ENCODE measurements around the gene SHD. TPM values are rescaled to one million over a fixed set of nuclear protein-coding genes. Genes with fewer than 3 reads are reported as not detected.
A peak's percentile ranks its signal among the peaks of the same experiment; 100 is the strongest.

SHD gene
- total and polyA plus RNA-seq, 2 experiments from 2014 or later, result 1.8 to 8.0 TPM

DNA sequence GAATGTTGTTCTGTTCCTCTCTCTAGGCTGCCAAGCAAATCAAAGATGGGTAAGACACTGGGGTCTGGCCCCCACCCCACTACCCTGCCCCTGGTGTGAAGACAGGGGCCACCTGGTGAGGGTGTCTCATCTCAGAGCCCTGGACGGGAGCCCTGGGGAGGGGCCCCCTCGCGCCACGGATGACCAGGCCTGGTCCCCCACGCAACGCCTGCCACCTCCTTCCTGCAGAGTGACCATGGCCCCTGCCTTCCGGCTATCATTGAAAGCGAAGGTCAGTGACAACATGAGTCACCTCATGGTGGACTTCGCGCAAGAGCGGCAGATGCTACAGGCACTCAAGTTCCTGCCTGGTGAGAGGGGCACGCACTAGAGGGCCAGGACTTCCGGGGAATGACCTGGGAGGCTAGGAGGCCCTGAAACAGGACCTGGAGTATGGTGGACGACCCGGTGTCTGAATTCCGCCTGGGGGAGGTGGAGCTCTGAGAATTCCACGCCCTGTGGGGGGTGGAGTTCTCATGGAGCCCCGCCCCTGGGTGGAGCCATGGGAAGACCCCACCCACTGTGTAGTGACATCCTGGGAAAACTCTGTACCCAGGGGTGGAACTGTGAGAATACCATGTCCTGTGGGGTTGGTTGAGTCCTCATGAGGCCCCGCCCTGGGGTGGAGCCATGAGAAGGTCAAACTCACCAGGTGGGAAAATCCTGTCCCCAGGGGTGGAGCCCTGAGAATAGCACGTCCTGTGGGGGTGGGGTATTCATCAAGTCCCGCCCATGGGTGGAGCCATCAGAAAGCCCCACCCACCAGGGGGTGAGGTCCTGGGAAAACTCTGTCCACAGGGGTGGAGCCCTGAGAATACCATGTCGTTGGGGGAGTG is 31.4 kb downstream of the SHD start:
- no peak overlapping the region for H2AFZ ChIP-seq
- H3K9me2 ChIP-seq (ENCODE audit: insufficient read depth), result no peaks in the 10 kb centered on the region
- Mint-ChIP-seq H3K36me3 (ENCODE audit: low read depth) (peaks cover 76% of the 10 kb centered on the region), H3K4me1 (no peaks in the 10 kb centered on the region), H3K9me3 (no peaks in the 10 kb centered on the region; the same call in 2 of the 3 replicates), H3K4me3 (no peak overlapping the region), H3K27me3 (ENCODE audit: insufficient read depth, low read depth, poor library complexity) (peaks cover 6% of the 10 kb centered on the region), H3K27ac (no peak overlapping the region)
- DNase-seq (ENCODE audit: low spot score) (peak; percentile 80), ATAC-seq (peak; percentile 81)
- H3K79me2 ChIP-seq (replicated peaks; ENCODE audit: insufficient read depth), result no peaks in the 10 kb centered on the region
- H3K27ac ChIP-seq (ENCODE audit: low read depth), result peak overlapping the region; percentile 45; the same call in 1 of the 2 replicates
- H3K36me3 ChIP-seq (ENCODE audit: insufficient read depth), result peaks cover 11% of the 10 kb centered on the region; the same call in 1 of the 2 replicates
- H3F3A ChIP-seq (replicated peaks; ENCODE audit: low read depth), result peaks cover 3% of the 10 kb centered on the region; the same call in 1 of the 2 replicates
- no peak overlapping the region for H3K4me2 ChIP-seq
- no peaks in the 10 kb centered on the region for H4K20me1 ChIP-seq (replicated peaks; ENCODE audit: insufficient read depth)
- no peaks in the 10 kb centered on the region for H3K4me1 ChIP-seq (ENCODE audit: insufficient read depth)
- H3K4me3 ChIP-seq, result no peak overlapping the region
- TF ChIP-seq EZH2phosphoT487 (IDR thresholded peaks at IDR 0.05; ENCODE audit: unreplicated experiment) (no peak), CREB1 (CRISPR knock-in tag; IDR thresholded peaks at IDR 0.05; ENCODE audit: low read depth) (no peak), ETS1 (IDR thresholded peaks at IDR 0.05) (no peak), STAT1 (IDR thresholded peaks at IDR 0.05; ENCODE audit: unreplicated experiment) (no peak), EZH2 (IDR thresholded peaks at IDR 0.05; ENCODE audit: low read depth, unreplicated experiment) (no peak), ZNF114 (CRISPR knock-in tag; IDR thresholded peaks at IDR 0.05) (no peak), JUNB (IDR thresholded peaks at IDR 0.05; ENCODE audit: unreplicated experiment) (no peak), POLR2AphosphoS5 (IDR thresholded peaks at IDR 0.05; ENCODE audit: low read depth) (no peak), NANOG (IDR thresholded peaks at IDR 0.05; ENCODE audit: borderline replicate concordance) (no peak)
- TF ChIP-seq, protein P1, sequence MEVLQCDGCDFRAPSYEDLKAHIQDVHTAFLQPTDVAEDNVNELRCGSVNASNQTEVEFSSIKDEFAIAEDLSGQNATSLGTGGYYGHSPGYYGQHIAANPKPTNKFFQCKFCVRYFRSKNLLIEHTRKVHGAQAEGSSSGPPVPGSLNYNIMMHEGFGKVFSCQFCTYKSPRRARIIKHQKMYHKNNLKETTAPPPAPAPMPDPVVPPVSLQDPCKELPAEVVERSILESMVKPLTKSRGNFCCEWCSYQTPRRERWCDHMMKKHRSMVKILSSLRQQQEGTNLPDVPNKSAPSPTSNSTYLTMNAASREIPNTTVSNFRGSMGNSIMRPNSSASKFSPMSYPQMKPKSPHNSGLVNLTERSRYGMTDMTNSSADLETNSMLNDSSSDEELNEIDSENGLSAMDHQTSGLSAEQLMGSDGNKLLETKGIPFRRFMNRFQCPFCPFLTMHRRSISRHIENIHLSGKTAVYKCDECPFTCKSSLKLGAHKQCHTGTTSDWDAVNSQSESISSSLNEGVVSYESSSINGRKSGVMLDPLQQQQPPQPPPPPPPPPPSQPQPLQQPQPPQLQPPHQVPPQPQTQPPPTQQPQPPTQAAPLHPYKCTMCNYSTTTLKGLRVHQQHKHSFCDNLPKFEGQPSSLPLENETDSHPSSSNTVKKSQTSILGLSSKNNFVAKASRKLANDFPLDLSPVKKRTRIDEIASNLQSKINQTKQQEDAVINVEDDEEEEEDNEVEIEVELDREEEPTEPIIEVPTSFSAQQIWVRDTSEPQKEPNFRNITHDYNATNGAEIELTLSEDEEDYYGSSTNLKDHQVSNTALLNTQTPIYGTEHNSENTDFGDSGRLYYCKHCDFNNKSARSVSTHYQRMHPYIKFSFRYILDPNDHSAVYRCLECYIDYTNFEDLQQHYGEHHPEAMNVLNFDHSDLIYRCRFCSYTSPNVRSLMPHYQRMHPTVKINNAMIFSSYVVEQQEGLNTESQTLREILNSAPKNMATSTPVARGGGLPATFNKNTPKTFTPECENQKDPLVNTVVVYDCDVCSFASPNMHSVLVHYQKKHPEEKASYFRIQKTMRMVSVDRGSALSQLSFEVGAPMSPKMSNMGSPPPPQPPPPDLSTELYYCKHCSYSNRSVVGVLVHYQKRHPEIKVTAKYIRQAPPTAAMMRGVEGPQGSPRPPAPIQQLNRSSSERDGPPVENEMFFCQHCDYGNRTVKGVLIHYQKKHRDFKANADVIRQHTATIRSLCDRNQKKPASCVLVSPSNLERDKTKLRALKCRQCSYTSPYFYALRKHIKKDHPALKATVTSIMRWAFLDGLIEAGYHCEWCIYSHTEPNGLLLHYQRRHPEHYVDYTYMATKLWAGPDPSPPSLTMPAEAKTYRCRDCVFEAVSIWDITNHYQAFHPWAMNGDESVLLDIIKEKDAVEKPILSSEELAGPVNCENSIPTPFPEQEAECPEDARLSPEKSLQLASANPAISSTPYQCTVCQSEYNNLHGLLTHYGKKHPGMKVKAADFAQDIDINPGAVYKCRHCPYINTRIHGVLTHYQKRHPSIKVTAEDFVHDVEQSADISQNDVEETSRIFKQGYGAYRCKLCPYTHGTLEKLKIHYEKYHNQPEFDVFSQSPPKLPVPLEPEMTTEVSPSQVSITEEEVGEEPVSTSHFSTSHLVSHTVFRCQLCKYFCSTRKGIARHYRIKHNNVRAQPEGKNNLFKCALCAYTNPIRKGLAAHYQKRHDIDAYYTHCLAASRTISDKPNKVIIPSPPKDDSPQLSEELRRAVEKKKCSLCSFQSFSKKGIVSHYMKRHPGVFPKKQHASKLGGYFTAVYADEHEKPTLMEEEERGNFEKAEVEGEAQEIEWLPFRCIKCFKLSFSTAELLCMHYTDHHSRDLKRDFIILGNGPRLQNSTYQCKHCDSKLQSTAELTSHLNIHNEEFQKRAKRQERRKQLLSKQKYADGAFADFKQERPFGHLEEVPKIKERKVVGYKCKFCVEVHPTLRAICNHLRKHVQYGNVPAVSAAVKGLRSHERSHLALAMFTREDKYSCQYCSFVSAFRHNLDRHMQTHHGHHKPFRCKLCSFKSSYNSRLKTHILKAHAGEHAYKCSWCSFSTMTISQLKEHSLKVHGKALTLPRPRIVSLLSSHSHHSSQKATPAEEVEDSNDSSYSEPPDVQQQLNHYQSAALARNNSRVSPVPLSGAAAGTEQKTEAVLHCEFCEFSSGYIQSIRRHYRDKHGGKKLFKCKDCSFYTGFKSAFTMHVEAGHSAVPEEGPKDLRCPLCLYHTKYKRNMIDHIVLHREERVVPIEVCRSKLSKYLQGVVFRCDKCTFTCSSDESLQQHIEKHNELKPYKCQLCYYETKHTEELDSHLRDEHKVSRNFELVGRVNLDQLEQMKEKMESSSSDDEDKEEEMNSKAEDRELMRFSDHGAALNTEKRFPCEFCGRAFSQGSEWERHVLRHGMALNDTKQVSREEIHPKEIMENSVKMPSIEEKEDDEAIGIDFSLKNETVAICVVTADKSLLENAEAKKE (CRISPR knock-in tag; IDR thresholded peaks at IDR 0.05), result no peak
- TF ChIP-seq, protein P2, sequence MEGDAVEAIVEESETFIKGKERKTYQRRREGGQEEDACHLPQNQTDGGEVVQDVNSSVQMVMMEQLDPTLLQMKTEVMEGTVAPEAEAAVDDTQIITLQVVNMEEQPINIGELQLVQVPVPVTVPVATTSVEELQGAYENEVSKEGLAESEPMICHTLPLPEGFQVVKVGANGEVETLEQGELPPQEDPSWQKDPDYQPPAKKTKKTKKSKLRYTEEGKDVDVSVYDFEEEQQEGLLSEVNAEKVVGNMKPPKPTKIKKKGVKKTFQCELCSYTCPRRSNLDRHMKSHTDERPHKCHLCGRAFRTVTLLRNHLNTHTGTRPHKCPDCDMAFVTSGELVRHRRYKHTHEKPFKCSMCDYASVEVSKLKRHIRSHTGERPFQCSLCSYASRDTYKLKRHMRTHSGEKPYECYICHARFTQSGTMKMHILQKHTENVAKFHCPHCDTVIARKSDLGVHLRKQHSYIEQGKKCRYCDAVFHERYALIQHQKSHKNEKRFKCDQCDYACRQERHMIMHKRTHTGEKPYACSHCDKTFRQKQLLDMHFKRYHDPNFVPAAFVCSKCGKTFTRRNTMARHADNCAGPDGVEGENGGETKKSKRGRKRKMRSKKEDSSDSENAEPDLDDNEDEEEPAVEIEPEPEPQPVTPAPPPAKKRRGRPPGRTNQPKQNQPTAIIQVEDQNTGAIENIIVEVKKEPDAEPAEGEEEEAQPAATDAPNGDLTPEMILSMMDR (conservative IDR thresholded peaks at IDR 0.05; ENCODE audit: low read depth in 2 of 2), result no peak
- TF ChIP-seq, protein P3, sequence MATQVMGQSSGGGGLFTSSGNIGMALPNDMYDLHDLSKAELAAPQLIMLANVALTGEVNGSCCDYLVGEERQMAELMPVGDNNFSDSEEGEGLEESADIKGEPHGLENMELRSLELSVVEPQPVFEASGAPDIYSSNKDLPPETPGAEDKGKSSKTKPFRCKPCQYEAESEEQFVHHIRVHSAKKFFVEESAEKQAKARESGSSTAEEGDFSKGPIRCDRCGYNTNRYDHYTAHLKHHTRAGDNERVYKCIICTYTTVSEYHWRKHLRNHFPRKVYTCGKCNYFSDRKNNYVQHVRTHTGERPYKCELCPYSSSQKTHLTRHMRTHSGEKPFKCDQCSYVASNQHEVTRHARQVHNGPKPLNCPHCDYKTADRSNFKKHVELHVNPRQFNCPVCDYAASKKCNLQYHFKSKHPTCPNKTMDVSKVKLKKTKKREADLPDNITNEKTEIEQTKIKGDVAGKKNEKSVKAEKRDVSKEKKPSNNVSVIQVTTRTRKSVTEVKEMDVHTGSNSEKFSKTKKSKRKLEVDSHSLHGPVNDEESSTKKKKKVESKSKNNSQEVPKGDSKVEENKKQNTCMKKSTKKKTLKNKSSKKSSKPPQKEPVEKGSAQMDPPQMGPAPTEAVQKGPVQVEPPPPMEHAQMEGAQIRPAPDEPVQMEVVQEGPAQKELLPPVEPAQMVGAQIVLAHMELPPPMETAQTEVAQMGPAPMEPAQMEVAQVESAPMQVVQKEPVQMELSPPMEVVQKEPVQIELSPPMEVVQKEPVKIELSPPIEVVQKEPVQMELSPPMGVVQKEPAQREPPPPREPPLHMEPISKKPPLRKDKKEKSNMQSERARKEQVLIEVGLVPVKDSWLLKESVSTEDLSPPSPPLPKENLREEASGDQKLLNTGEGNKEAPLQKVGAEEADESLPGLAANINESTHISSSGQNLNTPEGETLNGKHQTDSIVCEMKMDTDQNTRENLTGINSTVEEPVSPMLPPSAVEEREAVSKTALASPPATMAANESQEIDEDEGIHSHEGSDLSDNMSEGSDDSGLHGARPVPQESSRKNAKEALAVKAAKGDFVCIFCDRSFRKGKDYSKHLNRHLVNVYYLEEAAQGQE (IDR thresholded peaks at IDR 0.05; ENCODE audit: unreplicated experiment), result no peak
- H3K27me3 ChIP-seq (ENCODE audit: insufficient read depth), result no peaks in the 10 kb centered on the region

All from GM23338 (cell line).